HL-60 (cell line): ENCODE measurements around the gene FHIT.

Experiments used
- DNase-seq, 2 experiments: peaks; one replicate each; pipeline ENCODE4 v3.0.0-alpha.2; 2010 to 2020; ENCODE audit warnings: low read depth in 1 of 2, low spot score in 1 of 2
- H3K27ac ChIP-seq: fragments of 250-450 bp; sonication (Bioruptor Pico); replicated peaks from 2 replicates; pipeline ENCODE4 v1.5.1; 2020; ENCODE audit warnings: mild to moderate bottlenecking, moderate library complexity
- H3K27me3 ChIP-seq: fragments of 250-450 bp; sonication (Bioruptor Pico); 2 replicates; pipeline ENCODE4 v1.5.1; 2021; ENCODE audit warnings: mild to moderate bottlenecking, moderate library complexity; ENCODE audit not compliant: insufficient read depth, poor library complexity, severe bottlenecking
- H3K4me3 ChIP-seq: replicated peaks from 2 replicates; pipeline ENCODE4 v1.5.1; 2011; ENCODE audit warnings: mild to moderate bottlenecking, control low read depth, low read length; ENCODE audit not compliant: insufficient read depth
- GABPA ChIP-seq: IDR thresholded peaks from 2 replicates; pipeline ENCODE4 v1.6.1; 2012; ENCODE audit warnings: low read depth
- POLR2AphosphoS5 ChIP-seq: IDR thresholded peaks from 2 replicates; pipeline ENCODE4 v1.6.1; 2012; ENCODE audit warnings: low read depth
- REST ChIP-seq: IDR thresholded peaks from 2 replicates; pipeline ENCODE4 v1.6.1; 2012; ENCODE audit warnings: low read depth; ENCODE audit not compliant: insufficient replicate concordance
- SPI1 ChIP-seq: IDR thresholded peaks from 2 replicates; pipeline ENCODE4 v1.6.1; 2012; ENCODE audit warnings: low read depth, mild to moderate bottlenecking, borderline replicate concordance
- TF ChIP-seq, protein P1 (sequence below): IDR thresholded peaks from one replicate; pipeline ENCODE4 v1.5.1; 2011; ENCODE audit warnings: low read length, control low read depth, inconsistent platforms; ENCODE audit not compliant: insufficient read depth

Gene FHIT

DNA sequence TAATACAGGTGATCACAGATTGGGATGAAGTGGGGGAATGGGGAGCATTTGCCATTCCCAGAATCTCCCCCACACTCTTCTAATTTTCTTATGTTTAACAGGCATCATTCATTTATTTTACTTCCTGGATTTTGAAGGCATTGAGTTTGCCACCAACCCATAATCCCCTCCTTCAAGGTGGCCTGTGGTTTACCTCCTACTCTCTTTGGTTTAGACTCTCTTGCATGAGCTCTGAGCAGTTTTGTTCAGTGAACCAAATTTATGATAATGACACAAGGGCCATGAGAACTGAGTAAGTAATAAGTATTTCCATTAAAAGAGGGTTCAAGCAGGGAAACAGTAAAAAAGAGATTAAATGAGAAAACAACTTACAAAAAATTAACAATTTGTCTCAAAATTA lies 1498.3 kb downstream of the FHIT start:
- peaks cover 3% of the 10 kb centered on the region for H3K27me3 ChIP-seq
- TF ChIP-seq REST = no peak
- TF ChIP-seq SPI1 = no peak
- no peak for TF ChIP-seq POLR2AphosphoS5
- TF ChIP-seq GABPA = no peak
- TF ChIP-seq, protein P1, sequence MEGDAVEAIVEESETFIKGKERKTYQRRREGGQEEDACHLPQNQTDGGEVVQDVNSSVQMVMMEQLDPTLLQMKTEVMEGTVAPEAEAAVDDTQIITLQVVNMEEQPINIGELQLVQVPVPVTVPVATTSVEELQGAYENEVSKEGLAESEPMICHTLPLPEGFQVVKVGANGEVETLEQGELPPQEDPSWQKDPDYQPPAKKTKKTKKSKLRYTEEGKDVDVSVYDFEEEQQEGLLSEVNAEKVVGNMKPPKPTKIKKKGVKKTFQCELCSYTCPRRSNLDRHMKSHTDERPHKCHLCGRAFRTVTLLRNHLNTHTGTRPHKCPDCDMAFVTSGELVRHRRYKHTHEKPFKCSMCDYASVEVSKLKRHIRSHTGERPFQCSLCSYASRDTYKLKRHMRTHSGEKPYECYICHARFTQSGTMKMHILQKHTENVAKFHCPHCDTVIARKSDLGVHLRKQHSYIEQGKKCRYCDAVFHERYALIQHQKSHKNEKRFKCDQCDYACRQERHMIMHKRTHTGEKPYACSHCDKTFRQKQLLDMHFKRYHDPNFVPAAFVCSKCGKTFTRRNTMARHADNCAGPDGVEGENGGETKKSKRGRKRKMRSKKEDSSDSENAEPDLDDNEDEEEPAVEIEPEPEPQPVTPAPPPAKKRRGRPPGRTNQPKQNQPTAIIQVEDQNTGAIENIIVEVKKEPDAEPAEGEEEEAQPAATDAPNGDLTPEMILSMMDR = no peak
- H3K4me3 ChIP-seq = no peak overlapping the region
- no peak overlapping the region for H3K27ac ChIP-seq
- DNase-seq = no peak

GRCh38 chr3:59751606-59752005 lies 1499.6 kb downstream of the FHIT start:
- DNase-seq = no peak
- TF ChIP-seq REST = no peak
- no peak for TF ChIP-seq SPI1
- no peak for TF ChIP-seq POLR2AphosphoS5
- TF ChIP-seq, protein P1 = no peak
- TF ChIP-seq GABPA = no peak
- Histone ChIP-seq H3K27me3 (no peaks in the 10 kb centered on the region), H3K27ac (no peak overlapping the region), H3K4me3 (no peak overlapping the region)

DNA sequence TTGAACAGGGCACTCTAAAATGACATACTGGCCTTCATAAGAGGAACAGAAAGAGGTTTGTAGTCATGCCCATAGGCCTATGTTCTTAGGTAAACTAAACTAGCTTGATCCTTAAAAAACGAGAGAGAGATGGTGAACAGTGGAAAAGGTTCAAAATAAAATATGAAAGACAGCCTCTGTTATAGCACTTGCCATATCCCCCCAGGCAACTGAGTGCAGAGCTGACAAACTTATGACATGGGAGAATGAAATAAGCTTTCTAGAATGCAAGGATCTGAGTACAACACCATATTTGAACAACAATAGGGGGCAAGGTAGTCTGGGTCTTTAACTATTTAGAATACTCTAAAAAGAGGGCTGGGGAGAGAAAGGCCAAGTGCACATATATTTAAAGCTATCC lies 1500.9 kb downstream of the FHIT start:
- H3K27me3 ChIP-seq = no peaks in the 10 kb centered on the region
- no peak overlapping the region for H3K4me3 ChIP-seq
- TF ChIP-seq POLR2AphosphoS5 = no peak
- TF ChIP-seq SPI1 = no peak
- TF ChIP-seq, protein P1 = no peak
- no peak for TF ChIP-seq REST
- no peak for TF ChIP-seq GABPA
- DNase-seq = no peak
- peak overlapping the region; percentile 53 for H3K27ac ChIP-seq
